GM13977 (cell line): ENCODE results near the gene ZSWIM7.

Source experiments
- DNase-seq: peaks from one replicate; pipeline ENCODE4 v3.0.0; 2012; ENCODE audit warnings: low spot score
- CTCF ChIP-seq: IDR thresholded peaks from 2 replicates; pipeline ENCODE4 v1.5.1; 2012; ENCODE audit warnings: mild to moderate bottlenecking, control low read depth; ENCODE audit not compliant: insufficient read depth; ENCODE audit errors: extremely low read depth, missing control alignments
- in situ Hi-C: fragments of 300-500 bp; cut with MboI; formaldehyde crosslinking; loops from one replicate; pipeline ENCODE4 v1.12.0; 2022; ENCODE audit warnings: low sequenced_read_pairs, low pct_unique_long_range_greater_than_20kb, mixed read lengths, inconsistent platforms; ENCODE audit not compliant: unreplicated experiment

Gene ZSWIM7

GRCh38 chr17:15966183-15966878 is 33.2 kb downstream of the ZSWIM7 start:
- no peak for TF ChIP-seq CTCF
- in situ Hi-C loops: no loop called here
- no peak for DNase-seq

- no peak for DNase-seq
- TF ChIP-seq CTCF: no peak
- in situ Hi-C loops: no loop called here
Observed at GRCh38 chr17:15965528-15965927, 34.0 kb downstream of the ZSWIM7 start.

- no peak for TF ChIP-seq CTCF
- no peak for DNase-seq
- in situ Hi-C loops: no loop called here
Observed at GRCh38 chr17:15963670-15964110, 35.8 kb downstream of the ZSWIM7 start.

DNA sequence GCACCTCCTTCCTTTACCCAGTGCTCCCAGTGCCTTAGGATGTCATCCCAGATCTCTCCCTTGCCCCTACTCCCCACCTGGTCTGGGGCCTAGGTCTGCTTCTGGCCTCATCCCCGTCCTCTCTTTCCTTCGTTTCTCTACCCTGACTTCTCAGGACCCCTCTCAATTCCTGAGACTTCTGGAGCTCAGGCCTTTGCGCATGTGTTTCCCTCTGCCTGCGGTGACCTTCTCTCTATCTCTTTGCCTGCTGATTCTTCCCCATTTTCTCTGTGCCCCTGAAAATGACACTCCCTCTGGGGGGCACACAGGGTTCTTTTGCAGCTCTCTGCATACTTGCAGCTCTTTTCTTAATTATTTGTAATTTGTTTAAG is 41.0 kb downstream of the ZSWIM7 start:
- in situ Hi-C loops: no loop called here

GRCh38 chr17:15957608-15958307 is 41.7 kb downstream of the ZSWIM7 start:
- TF ChIP-seq CTCF: no peak
- in situ Hi-C loops: no loop called here
- no peak for DNase-seq

More for the DNA sequence above, 41.0 kb downstream of the ZSWIM7 start:
- TF ChIP-seq CTCF: no peak
- no peak for DNase-seq

GRCh38 chr17:15957206-15957605 is 42.3 kb downstream of the ZSWIM7 start:
- no peak for DNase-seq
- in situ Hi-C loops: no loop called here
- TF ChIP-seq CTCF: no peak
